OCI-LY3 (cell line): ENCODE results near the gene CACYBP.

Source experiments
- EZH2phosphoT487 ChIP-seq: fragments of 200-600 bp; shearing (Covaris generic); IDR thresholded peaks from 2 replicates; pipeline ENCODE4 v1.6.1; 2018; ENCODE audit warnings: antibody characterized with exemption, mixed run types, low read depth
- TF ChIP-seq, protein P1 (sequence below): fragments of 200-600, 300-600 bp; sonication (generic); IDR thresholded peaks from 2 replicates; pipeline ENCODE4 v1.5.1; 2014; ENCODE audit warnings: antibody characterized with exemption, low read length, low read depth

DNA sequence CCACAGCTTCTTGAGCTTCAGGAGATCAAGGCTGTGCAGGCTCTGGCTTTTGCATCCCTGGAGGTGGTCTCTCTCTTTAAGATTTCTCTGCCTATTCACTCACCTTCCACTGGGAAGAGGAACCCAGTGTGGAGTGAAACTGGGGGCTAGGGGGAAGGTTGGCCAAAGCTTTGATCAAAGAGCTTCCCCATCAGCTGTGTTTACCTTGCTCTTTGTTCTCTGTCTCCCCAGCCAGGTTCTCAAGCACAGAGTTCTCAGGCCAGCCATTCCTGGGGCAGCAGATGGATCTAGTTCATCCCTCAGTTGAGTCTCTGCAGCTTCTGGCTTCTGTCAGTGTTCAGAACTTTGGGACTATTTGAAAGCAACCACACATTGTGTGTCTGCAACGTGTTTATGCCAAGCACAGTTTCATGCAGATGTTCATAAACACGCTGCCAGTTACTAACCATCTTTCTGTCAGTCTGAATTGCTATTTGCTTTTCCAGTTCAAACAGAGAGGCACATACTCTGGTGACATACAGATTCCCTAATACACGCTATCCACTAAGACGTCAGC is 40.7 kb downstream of the CACYBP start:
- TF ChIP-seq, protein P1, sequence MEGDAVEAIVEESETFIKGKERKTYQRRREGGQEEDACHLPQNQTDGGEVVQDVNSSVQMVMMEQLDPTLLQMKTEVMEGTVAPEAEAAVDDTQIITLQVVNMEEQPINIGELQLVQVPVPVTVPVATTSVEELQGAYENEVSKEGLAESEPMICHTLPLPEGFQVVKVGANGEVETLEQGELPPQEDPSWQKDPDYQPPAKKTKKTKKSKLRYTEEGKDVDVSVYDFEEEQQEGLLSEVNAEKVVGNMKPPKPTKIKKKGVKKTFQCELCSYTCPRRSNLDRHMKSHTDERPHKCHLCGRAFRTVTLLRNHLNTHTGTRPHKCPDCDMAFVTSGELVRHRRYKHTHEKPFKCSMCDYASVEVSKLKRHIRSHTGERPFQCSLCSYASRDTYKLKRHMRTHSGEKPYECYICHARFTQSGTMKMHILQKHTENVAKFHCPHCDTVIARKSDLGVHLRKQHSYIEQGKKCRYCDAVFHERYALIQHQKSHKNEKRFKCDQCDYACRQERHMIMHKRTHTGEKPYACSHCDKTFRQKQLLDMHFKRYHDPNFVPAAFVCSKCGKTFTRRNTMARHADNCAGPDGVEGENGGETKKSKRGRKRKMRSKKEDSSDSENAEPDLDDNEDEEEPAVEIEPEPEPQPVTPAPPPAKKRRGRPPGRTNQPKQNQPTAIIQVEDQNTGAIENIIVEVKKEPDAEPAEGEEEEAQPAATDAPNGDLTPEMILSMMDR = no peak
- no peak for TF ChIP-seq EZH2phosphoT487
